Mucosa of gallbladder (tissue), 1 donor: ENCODE data around the gene RMND5A. TPM values are rescaled to one million over a fixed set of nuclear protein-coding genes. Genes with fewer than 3 reads are reported as not detected.
A peak's percentile ranks its signal among the peaks of the same experiment; 100 is the strongest.

ENCODE experiments used
- DNase-seq: peaks from one replicate; pipeline ENCODE4 v3.0.0-alpha.2; 2020; ENCODE audit warnings: low spot score
- total RNA-seq: library from RNA; stranded (reverse); gene quantifications from one replicate; pipeline ENCODE4 v1.2.1, GENCODE V29; 2021
- donor health status: DM: no; HTN: no; CAD: no.

RMND5A gene
- total RNA-seq, 1 donor from 2014 or later = 38.0 TPM

DNA sequence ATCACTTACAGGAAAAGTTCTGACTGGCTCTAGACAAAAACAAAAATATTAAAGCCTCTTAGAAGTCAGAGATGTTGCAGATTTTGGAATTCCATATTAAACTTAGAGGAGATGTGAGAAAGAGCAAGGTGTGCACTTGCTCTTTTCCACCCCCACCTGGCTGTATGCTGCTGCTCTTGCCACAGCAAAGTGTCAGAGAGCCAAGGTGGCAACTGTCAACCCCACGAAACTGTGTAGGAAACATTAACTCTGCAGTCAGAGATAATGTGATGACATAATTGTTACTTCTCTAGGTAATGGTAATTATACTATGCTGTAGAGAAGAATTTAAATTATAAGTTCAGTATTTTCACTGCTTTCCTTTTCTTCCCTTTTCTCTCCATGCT is 45.2 kb downstream of the RMND5A start:
- no peak for DNase-seq

DNA sequence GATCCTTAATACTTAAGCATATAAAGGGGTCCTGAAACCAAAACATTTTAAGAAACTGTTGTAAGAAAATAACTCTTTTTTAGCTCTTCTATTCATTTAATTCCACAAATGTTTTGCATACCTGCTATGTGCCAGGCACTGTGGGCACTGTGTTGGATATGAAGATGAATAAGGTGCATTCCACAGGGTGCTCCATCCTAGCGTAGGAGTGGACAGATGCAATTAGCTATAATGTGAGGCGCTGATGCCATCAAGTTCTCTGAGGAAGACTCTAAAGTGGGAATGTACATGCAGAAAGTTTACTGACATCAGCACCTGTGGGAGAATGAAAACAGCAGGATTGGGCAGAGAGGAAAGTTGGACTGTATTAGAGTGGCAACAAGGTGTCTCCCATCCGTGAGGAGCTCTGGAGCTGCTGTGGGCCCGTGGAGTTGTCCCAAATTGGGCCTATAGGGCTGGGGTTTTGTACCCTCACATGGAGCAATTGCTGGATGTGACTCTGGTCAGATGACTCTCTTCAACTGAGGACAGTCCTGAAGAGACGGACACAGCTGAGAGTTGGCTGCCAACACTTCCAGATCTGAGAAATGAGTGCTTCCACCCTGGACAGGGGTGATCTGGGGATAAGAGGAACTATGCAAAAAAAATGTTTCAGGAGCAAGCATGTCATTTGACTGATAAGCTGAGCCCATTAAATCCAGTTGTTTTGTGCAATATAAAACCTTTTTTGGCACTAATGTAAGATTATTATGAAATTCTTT is 48.3 kb downstream of the RMND5A start:
- no peak for DNase-seq

DNA sequence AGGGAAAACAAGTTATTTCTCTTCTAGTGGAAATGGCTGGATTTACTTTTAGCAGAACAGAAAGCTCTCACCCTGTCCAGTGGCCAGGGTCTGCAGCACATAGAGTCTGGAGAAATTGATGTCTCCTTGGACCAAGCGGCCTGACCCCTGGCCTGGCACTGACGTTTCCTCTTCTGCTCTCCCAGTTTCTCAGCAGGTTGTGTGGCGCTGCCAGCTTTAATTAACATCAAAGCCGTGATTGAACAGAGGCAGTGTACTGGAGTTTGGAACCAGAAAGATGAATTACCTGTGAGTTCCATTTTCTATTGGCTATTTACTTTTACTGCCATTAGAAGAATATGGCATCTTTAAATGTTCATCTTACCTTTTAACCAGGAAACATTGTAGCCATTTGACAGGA is 49.7 kb downstream of the RMND5A start:
- no peak for DNase-seq

DNA sequence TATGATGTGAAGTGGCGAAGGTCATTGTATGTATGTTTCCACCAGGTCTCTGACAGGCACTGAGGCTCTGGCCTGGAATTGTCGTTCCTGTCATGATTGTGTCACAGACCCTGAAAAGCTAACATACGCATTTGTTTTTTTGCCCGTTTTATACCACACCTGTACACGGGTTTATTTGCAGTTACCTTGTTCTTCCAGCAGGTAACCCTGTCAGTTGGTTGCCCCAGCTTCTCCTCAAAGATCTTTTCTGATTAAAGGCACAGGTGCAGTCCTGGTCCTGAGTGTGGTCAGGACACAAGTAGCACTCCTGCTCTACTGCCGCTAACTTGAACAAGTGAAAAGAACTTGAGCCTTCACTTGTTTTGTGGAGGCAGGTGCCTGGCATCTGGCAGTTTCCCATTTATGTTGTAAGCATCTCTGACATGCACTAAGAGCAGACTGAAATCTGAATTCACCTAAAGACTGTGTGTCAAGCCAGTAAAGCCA is 50.8 kb downstream of the RMND5A start:
- no peak for DNase-seq

DNA sequence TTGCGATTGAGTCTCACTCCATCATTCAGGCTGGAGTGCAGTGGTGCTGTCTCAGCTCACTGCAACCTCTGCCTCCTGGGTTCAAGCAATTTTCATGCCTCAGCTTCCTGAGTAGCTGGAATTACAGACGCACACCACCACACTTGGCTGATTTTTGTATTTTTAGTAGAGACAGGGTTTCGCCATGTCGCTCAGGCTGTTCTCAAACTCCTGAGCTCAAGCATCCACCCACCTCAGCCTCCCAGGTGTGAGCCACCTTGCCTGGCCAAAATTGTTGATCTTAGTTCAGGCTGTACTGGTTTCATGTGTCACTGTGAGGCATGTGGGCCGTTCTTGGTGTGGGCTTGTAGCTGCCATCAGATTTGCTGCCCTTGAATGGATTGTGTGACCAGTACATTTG is 52.5 kb downstream of the RMND5A start:
- no peak for DNase-seq

DNA sequence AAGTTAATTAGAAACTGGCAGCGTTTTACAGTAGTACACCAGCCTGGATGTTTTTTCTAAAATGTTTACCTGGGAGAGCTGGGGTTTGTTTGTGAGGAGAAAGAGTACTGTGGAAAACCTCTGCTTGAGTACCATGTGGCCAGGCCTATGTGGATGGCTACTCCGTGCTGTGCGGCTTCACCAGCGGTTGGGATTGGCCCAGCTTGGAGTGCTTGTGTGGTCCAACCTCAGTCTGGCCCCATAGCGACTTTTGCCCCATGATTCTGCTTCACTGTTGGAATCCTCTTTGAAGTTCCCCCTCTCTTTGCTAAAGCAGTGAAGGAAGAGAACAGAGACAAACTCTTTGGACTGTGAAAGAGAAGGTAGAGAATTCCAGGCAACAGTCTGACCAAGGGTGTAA is 54.8 kb downstream of the RMND5A start:
- no peak for DNase-seq

DNA sequence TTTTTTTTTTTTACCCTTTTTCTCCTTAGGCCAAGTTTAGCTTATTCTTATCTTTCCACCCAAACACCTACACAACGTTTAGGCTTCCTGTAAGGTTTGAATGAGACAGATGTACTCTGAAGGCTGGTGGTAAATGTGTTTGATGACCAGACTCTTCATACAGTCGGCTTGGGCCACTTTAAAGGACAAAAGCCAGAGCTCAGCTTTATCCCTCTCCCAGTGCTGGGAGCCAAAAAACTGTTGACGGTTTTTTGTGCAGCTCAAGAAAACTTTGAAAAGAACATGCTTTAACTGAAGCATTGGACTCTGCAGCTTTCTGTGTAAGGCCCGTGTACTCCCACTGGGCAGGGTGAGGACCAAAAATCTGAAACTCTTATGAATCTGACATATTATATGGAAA is 55.2 kb downstream of the RMND5A start:
- no peak for DNase-seq

DNA sequence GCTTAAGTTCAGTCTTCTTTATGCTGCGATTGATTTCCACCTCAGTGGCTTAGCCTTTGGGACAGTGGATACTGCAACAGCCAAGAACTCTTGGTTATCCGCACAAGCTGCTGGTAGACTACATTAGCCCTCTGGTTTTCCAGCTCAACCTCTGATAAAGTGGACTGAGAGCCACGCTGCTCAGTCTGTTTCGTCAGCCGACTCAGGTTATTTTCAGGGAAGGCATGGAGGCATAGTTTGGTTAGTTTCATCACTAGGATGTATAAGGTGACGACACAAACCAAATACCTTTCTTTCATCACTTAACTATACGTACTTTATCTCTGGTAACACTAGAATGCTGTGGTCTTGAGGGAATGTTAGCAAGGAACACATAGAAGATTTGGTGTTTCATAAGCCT is 56.4 kb downstream of the RMND5A start:
- no peak for DNase-seq

DNA sequence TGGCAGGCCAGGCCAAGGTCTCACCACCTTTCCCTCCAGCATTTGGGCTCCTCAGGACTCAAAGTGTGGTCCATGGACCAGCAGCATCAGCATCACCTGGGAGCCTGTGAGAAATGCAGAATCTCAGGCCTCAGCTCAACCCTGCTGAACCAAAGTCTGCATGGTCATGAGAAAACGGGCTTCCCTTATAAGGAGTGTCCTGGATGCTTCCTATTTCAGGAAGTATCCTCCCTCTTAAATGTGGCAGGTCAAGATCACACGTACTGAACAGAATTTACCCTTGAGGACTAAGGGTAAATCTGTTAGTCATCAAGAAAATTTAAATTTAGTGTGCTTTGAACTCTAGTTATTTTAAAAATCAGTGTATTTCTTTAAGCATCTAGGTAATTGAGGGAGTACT is 58.9 kb downstream of the RMND5A start:
- DNase-seq = no peak

DNA sequence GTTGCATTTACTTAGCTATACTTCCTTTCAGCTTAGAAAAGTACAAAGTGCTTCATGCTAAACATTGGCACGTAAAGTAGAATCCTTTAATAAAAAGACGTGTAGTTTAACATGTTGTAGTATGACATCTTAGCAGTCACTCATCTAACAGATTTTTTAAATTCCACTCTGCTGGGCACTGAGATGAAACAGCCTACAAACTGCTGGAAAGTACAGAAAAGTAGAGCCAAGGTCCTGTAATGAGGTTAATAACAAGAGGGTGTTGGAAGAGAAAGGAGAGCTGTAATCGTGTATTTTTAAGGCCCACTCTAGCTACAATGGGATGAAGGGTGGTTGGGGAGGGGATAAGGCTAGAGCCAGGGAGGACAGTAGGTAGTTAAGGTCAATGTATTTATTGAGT is 59.9 kb downstream of the RMND5A start:
- DNase-seq = no peak

DNA sequence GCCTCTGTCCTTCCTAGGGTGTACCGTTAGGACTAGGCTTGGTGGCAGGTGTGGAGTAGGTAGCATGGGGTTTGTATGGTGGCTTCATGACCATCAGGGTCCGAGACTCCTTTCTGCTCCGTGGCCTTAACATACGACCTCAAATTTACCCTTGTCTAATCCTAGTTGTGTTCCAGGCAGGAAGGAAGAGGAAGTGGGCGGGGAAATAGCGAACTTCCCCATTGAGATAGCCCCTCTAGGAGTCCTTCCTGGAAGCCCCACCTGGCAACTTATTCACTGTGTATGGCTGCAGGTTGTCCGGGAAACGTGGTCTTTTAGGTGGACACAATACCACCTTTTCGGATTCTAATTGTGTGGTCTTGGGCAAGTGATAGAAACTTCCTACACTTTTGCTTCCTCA is 61.3 kb downstream of the RMND5A start:
- DNase-seq = no peak

DNA sequence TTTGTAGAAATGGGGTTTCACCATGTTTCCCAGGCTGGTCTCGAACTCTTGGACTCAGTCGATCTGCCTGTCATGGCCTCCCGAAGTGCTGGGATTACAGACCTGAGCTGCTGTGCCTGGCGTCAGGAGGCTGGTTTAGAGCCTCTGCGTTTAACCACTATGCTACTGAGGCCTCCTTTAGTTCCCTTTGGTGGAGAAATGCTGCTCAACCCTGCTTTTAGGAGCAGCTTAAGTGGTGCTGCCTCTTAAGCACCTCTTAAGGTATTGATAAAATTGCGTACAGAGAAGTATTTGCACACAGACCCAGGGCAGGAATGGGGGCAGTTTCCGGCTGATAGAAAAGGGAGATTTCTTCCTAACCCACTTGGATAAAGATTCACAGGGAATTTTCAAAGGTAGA is 62.7 kb downstream of the RMND5A start:
- DNase-seq = no peak

DNA sequence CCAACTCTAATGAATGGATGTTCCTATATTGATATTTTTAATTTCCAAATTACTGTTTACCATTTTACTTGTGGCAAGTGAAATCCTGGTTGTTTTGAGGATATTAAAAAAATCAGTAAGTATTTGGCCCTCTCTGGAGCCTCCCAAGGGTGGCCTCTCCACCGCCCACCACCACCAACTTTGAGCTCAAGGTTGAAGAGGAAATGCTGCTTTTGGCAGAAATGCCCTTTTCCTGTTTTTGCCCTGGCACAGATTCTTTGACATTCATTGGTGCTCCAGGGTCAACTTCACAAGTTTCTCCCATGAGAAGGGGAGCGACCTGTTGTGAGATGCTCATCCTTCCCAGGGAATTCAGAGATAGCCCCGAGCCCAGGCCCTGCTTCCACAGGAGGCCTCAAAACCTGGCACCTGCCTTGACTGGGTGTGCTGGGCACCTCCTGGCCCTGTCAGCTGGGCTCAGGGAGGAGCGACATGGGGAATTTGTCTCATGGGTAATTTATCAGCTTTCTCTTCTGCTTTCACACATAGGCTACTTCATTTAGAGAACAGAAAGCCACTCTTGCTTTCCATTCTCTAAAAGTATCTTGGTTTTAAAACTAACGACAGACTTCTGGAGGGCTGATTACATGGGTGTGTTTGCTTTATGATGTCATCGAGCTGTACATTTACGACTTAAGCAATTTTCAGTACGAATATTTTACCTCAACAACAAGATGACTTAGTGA is 63.7 kb downstream of the RMND5A start:
- DNase-seq = no peak

DNA sequence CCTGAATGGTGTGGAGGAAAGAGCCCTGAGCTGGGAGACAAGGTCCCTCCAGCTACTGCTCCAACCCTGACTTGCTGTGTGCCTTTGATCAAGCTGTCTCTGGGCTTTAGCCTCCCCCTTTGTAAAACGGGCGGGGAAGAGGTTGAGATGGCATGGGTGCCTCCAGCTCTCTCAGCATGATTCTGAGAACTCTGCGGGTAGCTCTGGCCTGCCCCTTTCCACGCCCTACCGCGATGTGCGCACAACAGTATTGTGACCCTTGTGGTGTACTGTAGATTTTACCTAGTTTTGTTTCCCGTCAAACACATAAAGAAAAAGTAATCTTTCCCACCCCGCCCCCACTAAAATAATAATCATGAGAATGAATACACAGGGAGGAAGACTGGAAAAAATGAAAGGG is 65.4 kb downstream of the RMND5A start:
- DNase-seq = peak; percentile 14

DNA sequence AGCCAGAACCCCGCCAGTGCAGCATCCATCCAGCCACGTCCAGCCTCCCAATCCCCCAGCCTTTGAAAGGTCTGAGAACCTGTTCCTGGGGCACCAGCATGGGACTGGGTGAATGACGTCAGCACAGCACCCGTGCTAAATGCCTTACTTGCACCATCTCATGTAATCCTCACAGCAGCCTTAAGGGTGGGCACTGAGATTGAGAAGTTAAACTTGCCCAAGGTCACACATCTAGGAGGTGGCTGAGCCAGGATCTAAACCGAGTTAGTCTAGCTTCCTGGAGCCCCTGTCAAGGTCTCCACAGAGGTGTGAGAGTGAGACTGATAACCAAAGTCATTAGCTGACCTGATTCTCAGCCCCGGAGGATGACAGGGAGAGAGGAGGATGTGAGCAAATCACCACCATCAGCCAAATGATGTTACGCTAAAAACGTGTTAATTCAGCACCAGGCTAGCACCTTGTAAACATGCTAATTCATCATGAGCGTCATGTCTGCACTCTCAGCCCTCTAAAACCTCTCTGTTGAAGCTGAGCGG is 66.0 kb downstream of the RMND5A start:
- DNase-seq = peak; percentile 15

DNA sequence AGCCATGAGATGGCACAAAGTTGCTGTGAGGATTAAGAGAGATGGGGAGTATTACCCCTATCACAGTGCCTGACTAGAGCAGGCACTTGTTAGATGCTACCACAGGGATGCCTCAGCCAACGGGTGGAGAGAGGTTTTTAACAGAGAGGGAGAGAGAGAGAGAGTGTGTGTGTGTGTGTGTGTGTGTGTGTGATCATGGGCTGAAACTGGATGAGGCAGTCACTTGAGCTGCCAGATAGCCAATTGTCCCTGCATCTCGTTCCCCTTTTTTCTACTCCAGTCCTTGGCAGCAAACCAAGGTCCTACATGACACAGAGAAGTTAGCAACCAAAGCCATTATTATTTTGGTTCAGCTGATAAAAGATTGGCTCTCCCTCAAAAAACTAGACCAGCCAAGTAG is 67.6 kb downstream of the RMND5A start:
- peak; percentile 13 for DNase-seq

DNA sequence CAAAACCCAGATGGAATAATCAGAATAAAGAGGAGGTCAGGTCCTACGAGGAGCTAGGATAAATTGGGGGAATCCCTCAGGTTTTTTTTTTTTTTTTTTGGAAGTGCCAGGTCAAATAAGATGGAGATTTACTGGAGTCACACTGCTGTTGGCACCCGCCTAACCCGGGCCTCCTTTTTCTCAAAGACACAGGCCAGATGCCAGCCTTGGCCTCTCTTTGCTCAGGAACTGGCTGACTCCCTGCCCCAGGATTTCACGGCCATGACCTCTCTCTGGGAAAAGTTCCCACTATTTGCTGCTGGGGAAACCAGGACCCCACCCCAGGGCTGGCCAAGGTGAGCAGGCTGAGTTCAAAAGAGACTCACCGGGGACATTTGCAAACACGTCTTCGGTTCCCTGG is 68.1 kb downstream of the RMND5A start:
- no peak for DNase-seq

DNA sequence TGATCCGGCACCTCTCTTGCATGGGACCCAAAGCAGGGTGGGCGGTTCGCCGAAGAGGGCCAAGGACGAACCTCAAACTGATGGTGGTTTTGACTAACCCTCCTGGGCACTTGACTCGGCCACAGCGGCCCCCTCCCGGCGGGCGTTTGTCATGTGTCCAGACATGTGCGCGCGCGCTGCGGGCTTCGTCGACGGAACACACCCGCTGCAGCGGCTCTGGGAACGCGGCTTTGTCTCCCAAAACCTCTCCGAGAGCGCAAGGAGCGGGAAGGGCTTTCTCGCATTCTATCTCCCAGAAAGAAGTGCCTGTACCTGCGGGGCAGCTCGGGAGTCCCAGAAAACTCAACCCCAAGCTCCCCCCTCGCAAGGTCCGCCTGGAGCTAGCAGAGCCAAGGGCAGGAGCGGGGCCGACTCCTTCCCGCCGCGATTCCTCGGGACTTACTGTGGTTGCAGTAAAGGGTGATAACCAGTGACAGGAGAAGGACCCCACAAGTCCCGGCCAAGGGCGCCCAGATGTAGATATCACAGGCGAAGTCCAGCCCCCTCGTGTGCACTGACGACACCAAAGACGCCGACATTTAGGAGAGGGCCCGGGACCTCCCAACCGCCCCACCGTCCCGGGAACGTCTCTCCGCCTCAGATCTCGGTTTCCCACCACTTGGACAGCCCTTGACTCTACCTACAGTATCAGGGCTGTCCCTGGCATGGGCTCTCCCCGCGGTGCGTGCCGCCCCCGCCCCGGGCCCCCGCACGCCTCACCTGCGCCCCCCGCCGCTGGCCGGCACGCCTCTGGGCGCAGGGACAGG is 69.0 kb downstream of the RMND5A start:
- no peak for DNase-seq

DNA sequence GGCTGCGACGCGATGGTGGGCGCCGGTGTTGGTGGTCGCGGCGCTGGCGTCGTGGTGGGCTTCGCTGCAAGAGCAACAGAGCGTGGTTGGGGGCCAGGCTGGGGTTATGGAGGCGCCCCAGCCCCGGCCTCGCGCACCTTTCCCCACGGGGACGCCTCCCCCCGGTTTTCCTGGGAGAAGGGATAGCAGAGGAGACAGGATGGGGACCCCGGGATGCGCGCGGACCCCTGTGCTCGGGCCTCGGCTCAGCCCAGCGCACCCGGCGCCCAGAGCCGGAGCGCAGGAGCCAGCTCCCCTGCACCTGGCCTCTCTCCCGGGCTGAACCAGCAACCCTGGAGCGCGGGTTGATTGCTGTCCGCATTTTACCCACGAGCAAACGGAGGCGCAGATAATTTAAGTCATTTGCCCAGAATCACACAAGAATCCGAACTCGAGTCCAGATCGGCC is 69.6 kb downstream of the RMND5A start:
- DNase-seq = no peak

DNA sequence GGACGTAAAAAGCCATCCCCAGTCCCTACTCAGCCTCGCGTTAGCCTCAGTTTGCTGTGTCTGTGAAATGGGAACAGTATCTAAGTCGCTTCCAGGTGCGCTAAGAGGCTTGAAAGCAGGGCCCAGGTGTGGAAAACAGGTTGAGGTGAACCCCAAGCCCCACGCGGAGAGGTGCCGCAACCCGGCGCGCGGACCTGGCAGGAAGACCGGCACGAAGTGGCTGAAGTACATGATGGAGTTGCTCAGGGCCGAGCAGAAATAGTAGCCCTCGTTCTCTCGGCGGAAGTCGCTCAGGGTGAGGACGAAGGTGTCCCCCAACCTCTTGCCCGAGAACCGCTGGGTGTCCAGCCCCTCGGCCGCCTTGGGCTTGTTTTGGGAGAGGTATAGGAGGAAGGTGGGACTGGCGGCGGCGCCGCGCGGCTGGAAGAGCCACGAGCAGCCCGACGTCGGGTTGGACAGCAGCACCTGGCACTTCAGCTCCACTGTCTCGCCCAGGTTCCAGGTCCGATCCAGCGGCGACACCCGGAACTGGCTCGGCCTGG is 70.1 kb downstream of the RMND5A start:
- DNase-seq = no peak

DNA sequence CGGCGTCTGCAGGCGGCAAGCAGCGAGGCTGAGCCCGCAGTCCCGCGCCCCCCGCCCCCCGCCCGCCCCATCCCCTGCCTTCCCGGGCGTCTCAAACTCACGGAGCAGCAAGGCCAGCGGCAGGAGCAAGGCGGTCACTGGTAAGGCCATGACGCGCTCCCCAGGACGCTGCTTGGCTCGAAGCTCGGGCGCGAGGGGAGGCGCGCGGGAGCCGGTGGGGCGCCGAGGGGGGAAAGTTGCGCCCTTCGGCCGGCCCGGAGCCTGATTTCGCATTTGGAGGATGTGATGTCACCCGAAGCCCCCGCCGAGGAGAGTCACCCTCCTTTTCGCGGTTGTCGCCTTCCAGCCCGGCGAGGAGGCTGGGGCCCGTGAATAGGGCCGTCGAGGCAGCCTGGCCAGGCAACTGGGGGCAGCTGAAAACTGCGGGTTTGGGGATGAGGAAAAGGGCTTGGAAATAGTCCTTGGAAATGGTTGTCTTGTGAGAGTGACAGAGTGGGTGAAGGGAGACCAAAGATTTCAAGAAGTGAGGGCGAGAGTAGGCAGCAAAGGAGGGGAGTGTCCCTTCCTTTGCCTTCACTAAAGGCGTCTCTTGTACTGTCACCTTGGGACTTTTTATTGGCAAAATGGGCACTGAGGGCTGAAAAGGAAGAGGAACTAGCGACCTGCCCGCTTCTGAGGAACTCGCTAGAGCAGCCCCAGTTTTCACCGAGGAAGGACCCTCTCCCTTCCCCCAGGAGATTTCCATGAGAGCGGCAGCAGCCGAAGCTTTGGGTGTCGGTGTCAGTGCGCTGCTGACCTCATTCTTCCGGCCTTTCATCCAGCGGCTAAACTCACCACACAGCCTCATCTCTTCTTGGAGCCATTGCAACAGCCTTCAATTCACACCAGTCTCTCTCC is 70.8 kb downstream of the RMND5A start, which contains the start of gene CD8A:
Gene CD8A, minus strand, starts transcription at position 238 of the 897 bp plus-strand sequence. Its CDS starts 88 bp downstream, at position 150.
- no peak for DNase-seq
